OCI-LY3 (cell line): Measurements from ENCODE around the gene RNASEH2B.

Source experiments
- H2AFZ ChIP-seq: fragments of 200-600, 300-600 bp; shearing (Covaris generic); 2 replicates; pipeline ENCODE4 v1.6.0; 2014; ENCODE audit warnings: antibody characterized with exemption, low read depth, low read length
- H3K27ac ChIP-seq: fragments of 200-600, 300-600 bp; sonication (generic); 2 replicates; pipeline ENCODE4 v1.5.1; 2014; ENCODE audit warnings: mild to moderate bottlenecking, low read length, moderate library complexity, mixed read lengths
- H3K27me3 ChIP-seq: fragments of 200-600, 300-600 bp; sonication (generic); 2 replicates; pipeline ENCODE4 v1.6.1; 2014; ENCODE audit warnings: low read depth, low read length, mixed read lengths
- H3K36me3 ChIP-seq: fragments of 200-600, 300-600 bp; sonication (generic); replicated peaks from 2 replicates; pipeline ENCODE3; 2014; ENCODE audit warnings: low read depth, low read length, mixed read lengths
- H3K4me1 ChIP-seq: fragments of 300-600, 200-600 bp; sonication (generic); 2 replicates; pipeline ENCODE4 v1.6.1; 2014; ENCODE audit warnings: low read length, mixed read lengths
- H3K4me2 ChIP-seq: fragments of 200-600, 300-600 bp; sonication (generic); 2 replicates; pipeline ENCODE4 v1.6.1; 2014; ENCODE audit warnings: low read length, mixed read lengths
- H3K4me3 ChIP-seq: fragments of 300-600, 200-600 bp; sonication (generic); 2 replicates; pipeline ENCODE4 v1.5.1; 2014; ENCODE audit warnings: antibody characterized with exemption, mild to moderate bottlenecking, low read length, moderate library complexity
- H3K79me2 ChIP-seq: fragments of 300-600, 200-600 bp; shearing (Covaris generic); 2 replicates; pipeline ENCODE4 v1.6.1; 2014; ENCODE audit warnings: mild to moderate bottlenecking, low read length, mixed read lengths
- H3K9ac ChIP-seq: fragments of 300-600, 200-600 bp; shearing (Covaris generic); 2 replicates; pipeline ENCODE4 v1.6.0; 2014; ENCODE audit warnings: mild to moderate bottlenecking, low read length, moderate library complexity
- H3K9me3 ChIP-seq: fragments of 200-600, 300-600 bp; shearing (Covaris generic); 2 replicates; pipeline ENCODE4 v1.6.1; 2014; ENCODE audit warnings: low read length, mixed read lengths; ENCODE audit not compliant: insufficient read depth
- H4K20me1 ChIP-seq: fragments of 200-600, 300-600 bp; sonication (generic); 2 replicates; pipeline ENCODE4 v1.6.1; 2016; ENCODE audit warnings: low read length, mixed read lengths; ENCODE audit not compliant: insufficient read depth
- CTCF ChIP-seq: fragments of 200-600, 300-600 bp; sonication (generic); IDR thresholded peaks from 2 replicates; pipeline ENCODE4 v1.5.1; 2014; ENCODE audit warnings: antibody characterized with exemption, low read length, low read depth
- EZH2phosphoT487 ChIP-seq: fragments of 200-600 bp; shearing (Covaris generic); IDR thresholded peaks from 2 replicates; pipeline ENCODE4 v1.6.1; 2018; ENCODE audit warnings: antibody characterized with exemption, mixed run types, low read depth

The RNASEH2B gene

GRCh38 chr13:50924025-50924424 is 14.4 kb downstream of the RNASEH2B start:
- Histone ChIP-seq H3K4me1 (peaks cover 4% of the 10 kb centered on the region; the same call in 1 of the 2 replicates), H3K4me3 (no peak overlapping the region), H4K20me1 (peaks cover 27% of the 10 kb centered on the region; the same call in 1 of the 2 replicates), H2AFZ (no peak overlapping the region), H3K4me2 (no peak overlapping the region), H3K27me3 (no peaks in the 10 kb centered on the region), H3K27ac (no peak overlapping the region), H3K36me3 (peaks cover 63% of the 10 kb centered on the region), H3K79me2 (peaks cover 93% of the 10 kb centered on the region), H3K9ac (no peak overlapping the region), H3K9me3 (peaks cover 53% of the 10 kb centered on the region; the same call in 1 of the 2 replicates)
- TF ChIP-seq EZH2phosphoT487, result no peak
- no peak for TF ChIP-seq CTCF

- peaks cover 18% of the 10 kb centered on the region; the same call in 1 of the 2 replicates for H4K20me1 ChIP-seq
- no peak overlapping the region for H2AFZ ChIP-seq
- H3K36me3 ChIP-seq, result peaks cover 62% of the 10 kb centered on the region
- no peaks in the 10 kb centered on the region for H3K27me3 ChIP-seq
- H3K4me3 ChIP-seq, result no peak overlapping the region
- peaks cover 65% of the 10 kb centered on the region for H3K79me2 ChIP-seq
- H3K27ac ChIP-seq, result no peak overlapping the region
- TF ChIP-seq CTCF, result no peak
- TF ChIP-seq EZH2phosphoT487, result no peak
- H3K9me3 ChIP-seq, result peaks cover 33% of the 10 kb centered on the region; the same call in 1 of the 2 replicates
- no peak overlapping the region for H3K4me2 ChIP-seq
- H3K4me1 ChIP-seq, result peaks cover 4% of the 10 kb centered on the region; the same call in 1 of the 2 replicates
- H3K9ac ChIP-seq, result no peak overlapping the region
These were observed 18.1 kb downstream of the RNASEH2B start for GRCh38 chr13:50927701-50928100.

- Histone ChIP-seq H3K4me3 (no peak overlapping the region), H3K4me1 (peaks cover 4% of the 10 kb centered on the region; the same call in 1 of the 2 replicates), H3K79me2 (peaks cover 61% of the 10 kb centered on the region), H2AFZ (no peak overlapping the region), H4K20me1 (peaks cover 18% of the 10 kb centered on the region; the same call in 1 of the 2 replicates), H3K9me3 (peaks cover 29% of the 10 kb centered on the region; the same call in 1 of the 2 replicates), H3K4me2 (no peak overlapping the region), H3K9ac (no peak overlapping the region), H3K36me3 (peaks cover 62% of the 10 kb centered on the region), H3K27ac (no peak overlapping the region), H3K27me3 (no peaks in the 10 kb centered on the region)
- no peak for TF ChIP-seq EZH2phosphoT487
These were observed 18.5 kb downstream of the RNASEH2B start for GRCh38 chr13:50928102-50928501.

GRCh38 chr13:50928659-50929462 is 19.3 kb downstream of the RNASEH2B start:
- H3K4me2 ChIP-seq, result no peak overlapping the region
- no peak overlapping the region for H3K9ac ChIP-seq
- H3K4me1 ChIP-seq, result peaks cover 4% of the 10 kb centered on the region; the same call in 1 of the 2 replicates
- peaks cover 21% of the 10 kb centered on the region; the same call in 1 of the 2 replicates for H3K9me3 ChIP-seq
- H3K27ac ChIP-seq, result no peak overlapping the region
- no peaks in the 10 kb centered on the region for H3K27me3 ChIP-seq
- TF ChIP-seq EZH2phosphoT487 (no peak), CTCF (no peak)
- no peak overlapping the region for H3K4me3 ChIP-seq
- peaks cover 53% of the 10 kb centered on the region for H3K79me2 ChIP-seq
- no peak overlapping the region for H2AFZ ChIP-seq
- H4K20me1 ChIP-seq, result peaks cover 18% of the 10 kb centered on the region; the same call in 1 of the 2 replicates
- peaks cover 59% of the 10 kb centered on the region for H3K36me3 ChIP-seq
